GM23338 (cell line): ENCODE results near the gene SIDT2. TPM values are rescaled to one million over a fixed set of nuclear protein-coding genes. Genes with fewer than 3 reads are reported as not detected.
A peak's percentile ranks its signal among the peaks of the same experiment; 100 is the strongest.

ENCODE experiments used
- ATAC-seq: fragments of 200-7000 bp; cut with Tn5 transposase; 3 replicates; pipeline ENCODE4 v1.9.1; 2020
- DNase-seq: peaks from one replicate; pipeline ENCODE4 v3.0.0-alpha.2; 2015; ENCODE audit warnings: low spot score
- H2AFZ ChIP-seq: fragments of 200-600 bp; sonication (generic); 2 replicates; pipeline ENCODE4 v1.8.0; 2016; ENCODE audit warnings: antibody characterized with exemption, mild to moderate bottlenecking, moderate library complexity
- H3F3A ChIP-seq: fragments of 200-600 bp; sonication (generic); replicated peaks from 2 replicates; pipeline ENCODE4 v1.8.0; 2017; ENCODE audit warnings: antibody characterized with exemption, mixed run types, low read depth
- H3K27ac ChIP-seq: fragments of 200-600 bp; sonication (generic); 2 replicates; pipeline ENCODE4 v1.6.1; 2016; ENCODE audit warnings: low read depth
- H3K27me3 ChIP-seq: fragments of 200-600 bp; sonication (generic); 2 replicates; pipeline ENCODE4 v1.8.0; 2016; ENCODE audit warnings: mild to moderate bottlenecking, mixed run types, moderate library complexity; ENCODE audit not compliant: insufficient read depth
- H3K36me3 ChIP-seq: fragments of 200-600 bp; sonication (generic); 2 replicates; pipeline ENCODE4 v1.8.0; 2016; ENCODE audit warnings: mild to moderate bottlenecking; ENCODE audit not compliant: insufficient read depth
- H3K4me1 ChIP-seq: fragments of 200-600 bp; sonication (generic); 2 replicates; pipeline ENCODE4 v1.8.0; 2016; ENCODE audit warnings: mild to moderate bottlenecking, moderate library complexity; ENCODE audit not compliant: insufficient read depth
- H3K4me2 ChIP-seq: fragments of 200-600 bp; sonication (generic); 2 replicates; pipeline ENCODE4 v1.7.1; 2017; ENCODE audit warnings: mixed run types
- H3K4me3 ChIP-seq: fragments of 200-600 bp; sonication (generic); 2 replicates; pipeline ENCODE4 v1.6.1; 2016; ENCODE audit warnings: mixed run types
- H3K79me2 ChIP-seq: fragments of 200-600 bp; sonication (generic); replicated peaks from 2 replicates; pipeline ENCODE4 v1.8.0; 2017; ENCODE audit warnings: mild to moderate bottlenecking; ENCODE audit not compliant: insufficient read depth
- H3K9me2 ChIP-seq: fragments of 200-600 bp; sonication (generic); 2 replicates; pipeline ENCODE4 v1.8.0; 2017; ENCODE audit not compliant: insufficient read depth
- H4K20me1 ChIP-seq: fragments of 200-600 bp; sonication (generic); replicated peaks from 2 replicates; pipeline ENCODE4 v1.8.0; 2017; ENCODE audit warnings: mild to moderate bottlenecking; ENCODE audit not compliant: insufficient read depth
- H3K27ac Mint-ChIP-seq: 2 replicates; pipeline ENCODE4 v1.8.0; 2020; ENCODE audit warnings: inconsistent platforms, mild to moderate bottlenecking, moderate library complexity, mixed read lengths
- H3K27me3 Mint-ChIP-seq: 3 replicates; pipeline ENCODE4 v1.8.0; 2022; ENCODE audit warnings: low read depth, mild to moderate bottlenecking, moderate library complexity, mixed read lengths, inconsistent platforms; ENCODE audit not compliant: insufficient read depth, poor library complexity
- H3K36me3 Mint-ChIP-seq: 3 replicates; pipeline ENCODE4 v1.8.0; 2021; ENCODE audit warnings: low read depth, mild to moderate bottlenecking, inconsistent platforms, moderate library complexity, mixed read lengths
- H3K4me1 Mint-ChIP-seq: 3 replicates; pipeline ENCODE4 v1.8.0; 2020; ENCODE audit warnings: mild to moderate bottlenecking, inconsistent platforms, mixed read lengths
- H3K4me3 Mint-ChIP-seq: 3 replicates; pipeline ENCODE4 v1.8.0; 2021; ENCODE audit warnings: moderate library complexity, mild to moderate bottlenecking, inconsistent platforms, mixed read lengths
- H3K9me3 Mint-ChIP-seq: 3 replicates; pipeline ENCODE4 v1.8.0; 2020; ENCODE audit warnings: moderate library complexity, mild to moderate bottlenecking, inconsistent platforms, mixed read lengths
- CREB1 ChIP-seq: fragments of 250-450 bp; sonication (Bioruptor Pico); IDR thresholded peaks from 2 replicates; pipeline ENCODE4 v1.5.0; 2020; ENCODE audit warnings: low read depth, mild to moderate bottlenecking, moderate library complexity
- ETS1 ChIP-seq: IDR thresholded peaks from 2 replicates; pipeline ENCODE4 v1.6.1; 2016; ENCODE audit warnings: antibody characterized with exemption
- EZH2 ChIP-seq: fragments of 200-600 bp; sonication (generic); IDR thresholded peaks from one replicate; pipeline ENCODE4 v1.8.0; 2017; ENCODE audit warnings: antibody characterized with exemption, mild to moderate bottlenecking, low read depth; ENCODE audit not compliant: unreplicated experiment
- EZH2phosphoT487 ChIP-seq: fragments of 200-600 bp; sonication (generic); IDR thresholded peaks from one replicate; pipeline ENCODE4 v1.8.1; 2018; ENCODE audit warnings: antibody characterized with exemption; ENCODE audit not compliant: unreplicated experiment
- JUNB ChIP-seq: IDR thresholded peaks from one replicate; pipeline ENCODE4 v1.6.1; 2016; ENCODE audit warnings: antibody characterized with exemption; ENCODE audit not compliant: unreplicated experiment
- NANOG ChIP-seq: IDR thresholded peaks from 2 replicates; pipeline ENCODE4 v1.6.1; 2016; ENCODE audit warnings: antibody characterized with exemption, borderline replicate concordance
- POLR2AphosphoS5 ChIP-seq: IDR thresholded peaks from 2 replicates; pipeline ENCODE4 v1.6.1; 2016; ENCODE audit warnings: antibody characterized with exemption, low read depth
- STAT1 ChIP-seq: IDR thresholded peaks from one replicate; pipeline ENCODE4 v1.6.1; 2016; ENCODE audit warnings: antibody characterized with exemption; ENCODE audit not compliant: unreplicated experiment
- polyA plus RNA-seq: library from polyadenylated mRNA; unstranded; fragments of >200 nt; fragmentation: Nextera tagmentation; extraction: Ambion mirVana; gene quantifications from 2 replicates; pipeline ENCODE4 v1.2.1, GENCODE V29; 2016
- total RNA-seq: library from RNA; depleted of rRNA; stranded (reverse); fragments of >200 nt; shearing (Covaris generic); gene quantifications from 2 replicates; pipeline ENCODE4 v1.2.3, GENCODE V29; 2014
- TF ChIP-seq, protein P1 (sequence below): fragments of 250-450 bp; sonication (Bioruptor Pico); IDR thresholded peaks from 2 replicates; pipeline ENCODE4 v1.5.0; 2020; ENCODE audit warnings: mild to moderate bottlenecking, moderate library complexity
- TF ChIP-seq, protein P2 (sequence below), 2 experiments: fragments of 200-600 bp in 1 of 2; sonication (generic) in 1 of 2; conservative IDR thresholded peaks; 2 replicates each; pipeline versions ENCODE4 v1.5.1 to v1.6.1; 2016 to 2017; ENCODE audit warnings: antibody characterized with exemption in 2 of 2, low read depth in 2 of 2, mild to moderate bottlenecking in 2 of 2, moderate library complexity in 1 of 2

The SIDT2 gene
- total and polyA plus RNA-seq, 2 experiments from 2014 or later, result 7.5 to 12.1 TPM

DNA sequence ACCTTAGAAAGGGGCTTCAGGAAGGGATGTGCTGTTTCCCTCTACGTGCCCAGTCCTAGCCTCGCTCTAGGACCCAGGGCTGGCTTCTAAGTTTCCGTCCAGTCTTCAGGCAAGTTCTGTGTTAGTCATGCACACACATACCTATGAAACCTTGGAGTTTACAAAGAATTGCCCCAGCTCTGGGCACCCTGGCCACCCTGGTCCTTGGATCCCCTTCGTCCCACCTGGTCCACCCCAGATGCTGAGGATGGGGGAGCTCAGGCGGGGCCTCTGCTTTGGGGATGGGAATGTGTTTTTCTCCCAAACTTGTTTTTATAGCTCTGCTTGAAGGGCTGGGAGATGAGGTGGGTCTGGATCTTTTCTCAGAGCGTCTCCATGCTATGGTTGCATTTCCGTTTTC lies 18.5 kb downstream of the SIDT2 start (continued):
- TF ChIP-seq, protein P1, sequence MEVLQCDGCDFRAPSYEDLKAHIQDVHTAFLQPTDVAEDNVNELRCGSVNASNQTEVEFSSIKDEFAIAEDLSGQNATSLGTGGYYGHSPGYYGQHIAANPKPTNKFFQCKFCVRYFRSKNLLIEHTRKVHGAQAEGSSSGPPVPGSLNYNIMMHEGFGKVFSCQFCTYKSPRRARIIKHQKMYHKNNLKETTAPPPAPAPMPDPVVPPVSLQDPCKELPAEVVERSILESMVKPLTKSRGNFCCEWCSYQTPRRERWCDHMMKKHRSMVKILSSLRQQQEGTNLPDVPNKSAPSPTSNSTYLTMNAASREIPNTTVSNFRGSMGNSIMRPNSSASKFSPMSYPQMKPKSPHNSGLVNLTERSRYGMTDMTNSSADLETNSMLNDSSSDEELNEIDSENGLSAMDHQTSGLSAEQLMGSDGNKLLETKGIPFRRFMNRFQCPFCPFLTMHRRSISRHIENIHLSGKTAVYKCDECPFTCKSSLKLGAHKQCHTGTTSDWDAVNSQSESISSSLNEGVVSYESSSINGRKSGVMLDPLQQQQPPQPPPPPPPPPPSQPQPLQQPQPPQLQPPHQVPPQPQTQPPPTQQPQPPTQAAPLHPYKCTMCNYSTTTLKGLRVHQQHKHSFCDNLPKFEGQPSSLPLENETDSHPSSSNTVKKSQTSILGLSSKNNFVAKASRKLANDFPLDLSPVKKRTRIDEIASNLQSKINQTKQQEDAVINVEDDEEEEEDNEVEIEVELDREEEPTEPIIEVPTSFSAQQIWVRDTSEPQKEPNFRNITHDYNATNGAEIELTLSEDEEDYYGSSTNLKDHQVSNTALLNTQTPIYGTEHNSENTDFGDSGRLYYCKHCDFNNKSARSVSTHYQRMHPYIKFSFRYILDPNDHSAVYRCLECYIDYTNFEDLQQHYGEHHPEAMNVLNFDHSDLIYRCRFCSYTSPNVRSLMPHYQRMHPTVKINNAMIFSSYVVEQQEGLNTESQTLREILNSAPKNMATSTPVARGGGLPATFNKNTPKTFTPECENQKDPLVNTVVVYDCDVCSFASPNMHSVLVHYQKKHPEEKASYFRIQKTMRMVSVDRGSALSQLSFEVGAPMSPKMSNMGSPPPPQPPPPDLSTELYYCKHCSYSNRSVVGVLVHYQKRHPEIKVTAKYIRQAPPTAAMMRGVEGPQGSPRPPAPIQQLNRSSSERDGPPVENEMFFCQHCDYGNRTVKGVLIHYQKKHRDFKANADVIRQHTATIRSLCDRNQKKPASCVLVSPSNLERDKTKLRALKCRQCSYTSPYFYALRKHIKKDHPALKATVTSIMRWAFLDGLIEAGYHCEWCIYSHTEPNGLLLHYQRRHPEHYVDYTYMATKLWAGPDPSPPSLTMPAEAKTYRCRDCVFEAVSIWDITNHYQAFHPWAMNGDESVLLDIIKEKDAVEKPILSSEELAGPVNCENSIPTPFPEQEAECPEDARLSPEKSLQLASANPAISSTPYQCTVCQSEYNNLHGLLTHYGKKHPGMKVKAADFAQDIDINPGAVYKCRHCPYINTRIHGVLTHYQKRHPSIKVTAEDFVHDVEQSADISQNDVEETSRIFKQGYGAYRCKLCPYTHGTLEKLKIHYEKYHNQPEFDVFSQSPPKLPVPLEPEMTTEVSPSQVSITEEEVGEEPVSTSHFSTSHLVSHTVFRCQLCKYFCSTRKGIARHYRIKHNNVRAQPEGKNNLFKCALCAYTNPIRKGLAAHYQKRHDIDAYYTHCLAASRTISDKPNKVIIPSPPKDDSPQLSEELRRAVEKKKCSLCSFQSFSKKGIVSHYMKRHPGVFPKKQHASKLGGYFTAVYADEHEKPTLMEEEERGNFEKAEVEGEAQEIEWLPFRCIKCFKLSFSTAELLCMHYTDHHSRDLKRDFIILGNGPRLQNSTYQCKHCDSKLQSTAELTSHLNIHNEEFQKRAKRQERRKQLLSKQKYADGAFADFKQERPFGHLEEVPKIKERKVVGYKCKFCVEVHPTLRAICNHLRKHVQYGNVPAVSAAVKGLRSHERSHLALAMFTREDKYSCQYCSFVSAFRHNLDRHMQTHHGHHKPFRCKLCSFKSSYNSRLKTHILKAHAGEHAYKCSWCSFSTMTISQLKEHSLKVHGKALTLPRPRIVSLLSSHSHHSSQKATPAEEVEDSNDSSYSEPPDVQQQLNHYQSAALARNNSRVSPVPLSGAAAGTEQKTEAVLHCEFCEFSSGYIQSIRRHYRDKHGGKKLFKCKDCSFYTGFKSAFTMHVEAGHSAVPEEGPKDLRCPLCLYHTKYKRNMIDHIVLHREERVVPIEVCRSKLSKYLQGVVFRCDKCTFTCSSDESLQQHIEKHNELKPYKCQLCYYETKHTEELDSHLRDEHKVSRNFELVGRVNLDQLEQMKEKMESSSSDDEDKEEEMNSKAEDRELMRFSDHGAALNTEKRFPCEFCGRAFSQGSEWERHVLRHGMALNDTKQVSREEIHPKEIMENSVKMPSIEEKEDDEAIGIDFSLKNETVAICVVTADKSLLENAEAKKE (CRISPR knock-in tag), result no peak
- TF ChIP-seq NANOG (no peak), EZH2phosphoT487 (no peak), POLR2AphosphoS5 (no peak), JUNB (no peak), EZH2 (no peak), STAT1 (no peak)

- H3K9me2 ChIP-seq, result no peaks in the 10 kb centered on the region
- DNase-seq (peak; percentile 87), ATAC-seq (peak; percentile 37)
- H3K27ac ChIP-seq, result peak overlapping the region; percentile 98
- TF ChIP-seq ETS1 (0 out of 2 replicates have a peak, but pooled peaks have one; percentile 24), EZH2phosphoT487 (no peak), CREB1 (CRISPR knock-in tag) (no peak), POLR2AphosphoS5 (peak; percentile 47)
- TF ChIP-seq, protein P2, sequence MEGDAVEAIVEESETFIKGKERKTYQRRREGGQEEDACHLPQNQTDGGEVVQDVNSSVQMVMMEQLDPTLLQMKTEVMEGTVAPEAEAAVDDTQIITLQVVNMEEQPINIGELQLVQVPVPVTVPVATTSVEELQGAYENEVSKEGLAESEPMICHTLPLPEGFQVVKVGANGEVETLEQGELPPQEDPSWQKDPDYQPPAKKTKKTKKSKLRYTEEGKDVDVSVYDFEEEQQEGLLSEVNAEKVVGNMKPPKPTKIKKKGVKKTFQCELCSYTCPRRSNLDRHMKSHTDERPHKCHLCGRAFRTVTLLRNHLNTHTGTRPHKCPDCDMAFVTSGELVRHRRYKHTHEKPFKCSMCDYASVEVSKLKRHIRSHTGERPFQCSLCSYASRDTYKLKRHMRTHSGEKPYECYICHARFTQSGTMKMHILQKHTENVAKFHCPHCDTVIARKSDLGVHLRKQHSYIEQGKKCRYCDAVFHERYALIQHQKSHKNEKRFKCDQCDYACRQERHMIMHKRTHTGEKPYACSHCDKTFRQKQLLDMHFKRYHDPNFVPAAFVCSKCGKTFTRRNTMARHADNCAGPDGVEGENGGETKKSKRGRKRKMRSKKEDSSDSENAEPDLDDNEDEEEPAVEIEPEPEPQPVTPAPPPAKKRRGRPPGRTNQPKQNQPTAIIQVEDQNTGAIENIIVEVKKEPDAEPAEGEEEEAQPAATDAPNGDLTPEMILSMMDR (conservative IDR thresholded peaks at IDR 0.05; ENCODE audit: low read depth in 2 of 2), result peak; percentile 75 to 92
- no peaks in the 10 kb centered on the region for H4K20me1 ChIP-seq
- peaks cover 31% of the 10 kb centered on the region for H3K4me1 ChIP-seq
- Mint-ChIP-seq H3K9me3 (no peaks in the 10 kb centered on the region; the same call in 2 of the 3 replicates), H3K4me3 (peak overlapping the region; percentile 78), H3K36me3 (peaks cover 7% of the 10 kb centered on the region; the same call in 2 of the 3 replicates), H3K4me1 (peaks cover 36% of the 10 kb centered on the region), H3K27ac (peak overlapping the region; percentile 89), H3K27me3 (peaks cover 25% of the 10 kb centered on the region)
- peaks cover 23% of the 10 kb centered on the region for H3K79me2 ChIP-seq
- peaks cover 11% of the 10 kb centered on the region for H3F3A ChIP-seq
- H3K36me3 ChIP-seq, result no peaks in the 10 kb centered on the region
- H3K27me3 ChIP-seq, result no peaks in the 10 kb centered on the region
- no peak overlapping the region for H2AFZ ChIP-seq
- H3K4me3 ChIP-seq, result peak overlapping the region; percentile 68; the same call in 1 of the 2 replicates
- peak overlapping the region; percentile 85 for H3K4me2 ChIP-seq
Observed at GRCh38 chr11:117197516-117198456, 19.2 kb downstream of the SIDT2 start.
